GM12875 (cell line): Measurements from ENCODE around the gene PANK4.

Experiments
- H3K4me3 ChIP-seq: one replicate; pipeline ENCODE4 v1.5.1; 2011; ENCODE audit warnings: low read depth, low read length, control low read depth
- TF ChIP-seq, protein P1 (sequence below): IDR thresholded peaks from 2 replicates; pipeline ENCODE4 v1.5.1; 2011; ENCODE audit warnings: low read depth, mild to moderate bottlenecking, control low read depth, inconsistent platforms, low read length, moderate library complexity, borderline replicate concordance; ENCODE audit not compliant: insufficient read depth

PANK4 gene

DNA sequence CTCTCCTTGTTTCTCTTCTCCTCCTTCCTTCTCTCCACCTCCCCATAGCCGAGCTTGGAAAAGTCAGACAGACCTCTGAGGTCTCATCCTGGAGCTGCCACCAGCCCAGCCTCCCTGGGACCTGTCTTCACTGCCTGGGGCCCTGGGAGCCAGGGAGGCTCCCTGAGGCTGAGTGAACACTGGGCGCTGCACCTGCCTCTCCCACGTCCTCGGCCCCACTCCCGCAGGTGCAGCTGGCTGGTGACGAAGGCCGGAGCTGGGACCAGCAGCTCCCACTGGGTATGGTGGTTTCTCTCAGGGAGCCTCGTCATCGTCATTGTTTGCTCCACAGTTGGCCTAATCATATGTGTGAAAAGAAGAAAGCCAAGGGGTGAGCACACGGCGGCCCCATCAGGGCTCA, 35.0 kb upstream of the PANK4 start:
- TF ChIP-seq, protein P1, sequence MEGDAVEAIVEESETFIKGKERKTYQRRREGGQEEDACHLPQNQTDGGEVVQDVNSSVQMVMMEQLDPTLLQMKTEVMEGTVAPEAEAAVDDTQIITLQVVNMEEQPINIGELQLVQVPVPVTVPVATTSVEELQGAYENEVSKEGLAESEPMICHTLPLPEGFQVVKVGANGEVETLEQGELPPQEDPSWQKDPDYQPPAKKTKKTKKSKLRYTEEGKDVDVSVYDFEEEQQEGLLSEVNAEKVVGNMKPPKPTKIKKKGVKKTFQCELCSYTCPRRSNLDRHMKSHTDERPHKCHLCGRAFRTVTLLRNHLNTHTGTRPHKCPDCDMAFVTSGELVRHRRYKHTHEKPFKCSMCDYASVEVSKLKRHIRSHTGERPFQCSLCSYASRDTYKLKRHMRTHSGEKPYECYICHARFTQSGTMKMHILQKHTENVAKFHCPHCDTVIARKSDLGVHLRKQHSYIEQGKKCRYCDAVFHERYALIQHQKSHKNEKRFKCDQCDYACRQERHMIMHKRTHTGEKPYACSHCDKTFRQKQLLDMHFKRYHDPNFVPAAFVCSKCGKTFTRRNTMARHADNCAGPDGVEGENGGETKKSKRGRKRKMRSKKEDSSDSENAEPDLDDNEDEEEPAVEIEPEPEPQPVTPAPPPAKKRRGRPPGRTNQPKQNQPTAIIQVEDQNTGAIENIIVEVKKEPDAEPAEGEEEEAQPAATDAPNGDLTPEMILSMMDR = no peak
- no peak overlapping the region for H3K4me3 ChIP-seq

DNA sequence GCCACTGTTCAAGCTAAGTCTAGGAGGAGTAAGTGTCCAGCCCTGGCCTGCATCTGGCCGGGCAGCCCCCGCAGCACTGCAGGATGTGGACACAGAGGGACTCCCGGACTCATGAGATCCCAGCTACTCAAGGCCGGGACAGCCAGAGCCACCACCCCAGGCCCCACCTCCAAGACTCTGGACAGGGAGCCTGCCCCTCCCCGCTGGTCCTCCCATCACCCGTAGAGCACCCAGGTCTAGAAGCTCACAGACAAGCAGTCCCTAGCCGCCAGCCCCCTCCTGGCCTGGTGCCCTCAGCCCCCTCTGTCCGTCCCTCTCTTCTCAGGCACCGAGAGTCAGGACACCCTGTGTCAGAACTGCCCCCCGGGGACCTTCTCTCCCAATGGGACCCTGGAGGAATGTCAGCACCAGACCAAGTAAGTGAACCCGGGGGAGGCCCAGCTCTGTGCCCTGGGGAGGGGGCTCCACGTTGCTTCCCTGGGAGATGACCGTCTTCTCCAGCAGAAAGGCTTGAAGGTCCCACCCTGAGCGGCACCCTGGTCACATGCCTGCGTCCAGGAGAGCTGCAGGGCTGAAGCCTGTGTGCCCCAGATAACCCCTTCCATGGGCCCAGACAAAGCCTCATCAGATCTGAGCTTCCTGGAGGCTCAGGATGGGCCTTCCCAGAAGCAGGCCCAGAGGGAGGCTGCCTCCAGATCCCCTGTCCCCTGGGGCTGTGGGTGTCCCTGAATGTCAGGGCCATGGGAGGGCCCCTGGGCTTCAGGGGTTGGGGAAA, 34.1 kb upstream of the PANK4 start:
- no peak overlapping the region for H3K4me3 ChIP-seq
- TF ChIP-seq, protein P1 = no peak

DNA sequence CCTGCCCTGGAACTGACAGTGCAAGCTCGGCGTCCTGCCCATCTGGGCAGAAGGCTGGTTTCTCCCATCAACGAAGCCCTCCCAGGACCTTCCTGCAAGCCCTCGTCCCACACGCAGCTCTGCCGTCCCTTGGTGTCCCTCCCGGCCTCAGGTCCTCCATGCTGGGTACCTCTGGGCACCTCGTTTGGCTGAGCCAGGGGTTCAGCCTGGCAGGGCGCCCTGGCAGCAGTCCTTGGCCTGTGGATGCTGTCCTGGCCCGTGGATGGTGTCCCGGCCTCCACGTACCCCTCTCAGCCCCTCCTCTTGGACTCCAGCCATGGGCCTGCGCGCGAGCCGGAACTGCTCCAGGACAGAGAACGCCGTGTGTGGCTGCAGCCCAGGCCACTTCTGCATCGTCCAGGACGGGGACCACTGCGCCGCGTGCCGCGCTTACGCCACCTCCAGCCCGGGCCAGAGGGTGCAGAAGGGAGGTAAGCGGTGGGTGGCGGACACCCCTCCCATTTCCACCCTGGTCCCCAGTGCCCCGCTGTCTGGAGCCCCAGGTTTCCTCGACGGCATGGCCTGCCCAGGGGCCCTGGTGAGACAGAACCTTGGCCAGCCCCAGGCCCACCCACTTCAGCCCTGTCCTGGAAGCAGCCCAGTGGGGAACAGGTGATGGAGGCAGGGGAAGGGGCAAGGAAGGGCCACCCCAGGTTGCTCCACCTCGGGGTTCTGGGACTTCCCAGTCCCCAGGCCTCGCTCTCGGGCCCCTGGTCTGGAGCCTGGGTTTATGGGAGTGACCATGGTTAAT, 33.3 kb upstream of the PANK4 start:
- no peak overlapping the region for H3K4me3 ChIP-seq

DNA sequence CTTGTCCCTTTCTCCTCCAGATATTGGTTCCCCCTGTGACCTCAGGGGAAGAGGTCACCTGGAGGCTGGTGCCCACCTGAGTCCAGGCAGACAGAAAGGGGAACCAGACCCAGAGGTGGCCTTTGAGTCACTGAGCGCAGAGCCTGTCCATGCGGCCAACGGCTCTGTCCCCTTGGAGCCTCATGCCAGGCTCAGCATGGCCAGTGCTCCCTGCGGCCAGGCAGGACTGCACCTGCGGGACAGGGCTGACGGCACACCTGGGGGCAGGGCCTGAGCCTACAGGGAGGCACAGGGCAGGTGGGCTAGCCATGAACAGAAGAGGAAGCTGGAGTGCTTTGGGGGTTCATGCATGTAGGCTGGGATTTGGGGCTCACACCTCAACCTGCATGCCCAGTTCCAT, 32.5 kb upstream of the PANK4 start:
- TF ChIP-seq, protein P1 = no peak

More for the DNA sequence above, 33.3 kb upstream of the PANK4 start:
- TF ChIP-seq, protein P1 = no peak

DNA sequence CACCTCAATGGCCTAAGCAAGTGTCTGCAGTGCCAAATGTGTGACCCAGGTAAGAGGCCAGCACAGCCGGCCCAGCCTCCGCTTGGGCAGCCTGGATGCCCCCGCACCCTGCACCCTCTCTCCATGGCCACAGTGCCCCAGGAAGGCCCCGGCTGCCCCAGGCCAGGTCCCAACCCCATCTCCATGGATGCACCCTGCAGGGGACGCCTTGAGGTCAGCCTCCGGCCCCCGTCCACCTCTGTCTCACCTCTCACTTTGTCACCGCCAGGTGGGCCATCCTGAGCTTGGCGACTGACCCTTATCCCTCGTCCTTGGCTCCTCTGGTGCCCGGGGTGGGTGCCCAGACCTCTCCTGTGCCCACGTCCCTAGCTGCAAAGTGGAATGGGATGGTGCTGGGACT, 32.0 kb upstream of the PANK4 start:
- TF ChIP-seq, protein P1 = no peak
- no peak overlapping the region for H3K4me3 ChIP-seq

More for the DNA sequence above, 32.5 kb upstream of the PANK4 start:
- H3K4me3 ChIP-seq = no peak overlapping the region

DNA sequence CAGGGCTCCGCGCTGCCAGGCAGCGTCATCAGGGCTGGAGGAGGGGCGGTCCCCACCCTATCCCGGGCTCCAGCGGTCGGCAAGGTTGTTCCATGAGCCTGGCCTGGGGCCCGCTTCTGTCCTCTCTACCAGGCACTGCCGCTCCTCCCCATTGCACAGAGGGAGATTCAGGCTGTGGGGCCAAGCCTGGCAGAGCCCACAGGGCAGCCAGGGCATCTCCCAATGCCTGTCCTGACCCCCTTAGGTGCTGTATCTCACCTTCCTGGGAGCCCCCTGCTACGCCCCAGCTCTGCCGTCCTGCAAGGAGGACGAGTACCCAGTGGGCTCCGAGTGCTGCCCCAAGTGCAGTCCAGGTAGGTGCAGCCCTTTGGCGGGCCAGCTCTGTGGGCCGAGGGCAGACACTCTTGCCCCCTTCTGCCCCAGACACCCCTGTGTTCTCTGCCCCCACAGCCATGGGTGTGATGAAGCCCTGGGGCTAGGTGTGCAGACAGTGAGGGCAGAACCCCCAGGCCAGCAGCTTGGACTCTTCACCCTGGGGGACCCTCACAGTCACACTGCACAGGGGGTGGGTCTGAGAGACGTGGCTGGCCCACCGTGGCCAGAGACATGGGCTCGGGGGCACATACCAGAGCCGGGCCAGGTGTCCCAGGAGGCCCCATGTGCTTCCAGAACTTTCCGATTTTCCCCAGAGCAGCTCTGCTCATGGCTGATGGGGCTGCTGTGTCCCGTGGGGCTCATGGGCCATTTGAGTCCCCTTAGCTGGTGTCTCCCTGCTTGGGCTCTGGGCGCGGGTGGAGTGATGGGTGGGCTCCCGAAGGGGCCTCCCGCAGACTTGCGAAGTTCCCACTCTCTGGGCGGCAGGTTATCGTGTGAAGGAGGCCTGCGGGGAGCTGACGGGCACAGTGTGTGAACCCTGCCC, 31.3 kb upstream of the PANK4 start:
- TF ChIP-seq, protein P1 = no peak

More for the DNA sequence above, 31.3 kb upstream of the PANK4 start:
- H3K4me3 ChIP-seq = peak overlapping the region; percentile 92
